KG1 (cell line): ENCODE measurements around the gene ECSIT.
A peak's percentile ranks its signal among the peaks of the same experiment; 100 is the strongest.

Experiments used
- DNase-seq: peaks from one replicate; lab custom pipeline; 2025; lab: John Stamatoyannopoulos, UW

The ECSIT gene

GRCh38 chr19:11504502-11505031 is 24.4 kb downstream of the ECSIT start:
- no peak for DNase-seq

GRCh38 chr19:11499890-11500420 is 29.0 kb downstream of the ECSIT start:
- DNase-seq, result no peak

DNA sequence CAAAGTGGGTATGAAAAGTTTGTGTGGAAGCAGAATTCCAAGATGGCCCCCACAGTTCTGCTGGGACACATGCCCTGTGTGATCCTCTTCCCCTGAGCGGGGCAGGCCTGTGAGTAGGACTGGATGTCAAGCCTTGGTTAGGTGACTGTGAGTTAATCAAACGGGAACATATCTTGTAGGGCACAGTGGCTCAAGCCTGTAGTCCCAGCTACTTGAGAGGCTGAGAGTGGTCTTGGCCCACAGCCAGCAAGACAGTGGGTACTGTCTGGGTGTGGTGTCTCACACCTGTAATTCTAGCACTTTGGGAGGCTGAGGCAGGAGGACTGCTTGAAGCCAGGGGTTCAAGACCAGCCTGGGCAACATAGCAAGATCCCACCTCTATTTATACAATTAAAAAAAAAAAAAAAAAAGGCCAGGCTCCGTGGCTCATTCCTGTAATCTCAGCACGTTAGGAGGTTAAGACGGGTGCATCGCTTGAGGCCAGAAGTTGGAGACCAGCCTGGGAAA is 29.7 kb downstream of the ECSIT start:
- no peak for DNase-seq

- DNase-seq, result peak; percentile 31
Measured at GRCh38 chr19:11496391-11497163, 32.4 kb downstream of the ECSIT start.

DNA sequence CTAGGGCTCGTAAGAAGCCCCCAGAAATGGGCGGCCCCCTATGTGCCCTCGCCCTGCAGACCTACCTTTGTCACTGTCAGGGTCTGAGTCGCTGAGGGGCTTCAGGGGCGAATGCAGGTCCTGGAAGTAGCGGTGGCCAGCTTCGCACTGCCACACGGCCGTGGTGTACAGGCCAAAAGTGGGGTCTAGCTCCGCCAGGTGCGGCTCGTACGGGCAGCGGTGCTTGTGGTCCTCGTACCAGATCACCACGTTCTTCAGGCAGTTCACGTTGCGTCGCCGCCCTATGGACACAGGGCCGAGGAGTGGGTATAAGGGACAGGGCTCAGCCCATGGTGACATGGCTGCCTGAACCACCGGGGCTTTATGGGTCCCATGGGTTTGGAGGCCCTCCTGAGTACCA is 33.0 kb downstream of the ECSIT start:
- DNase-seq, result no peak

- no peak for DNase-seq
Measured at GRCh38 chr19:11495481-11495880, 33.5 kb downstream of the ECSIT start.

DNA sequence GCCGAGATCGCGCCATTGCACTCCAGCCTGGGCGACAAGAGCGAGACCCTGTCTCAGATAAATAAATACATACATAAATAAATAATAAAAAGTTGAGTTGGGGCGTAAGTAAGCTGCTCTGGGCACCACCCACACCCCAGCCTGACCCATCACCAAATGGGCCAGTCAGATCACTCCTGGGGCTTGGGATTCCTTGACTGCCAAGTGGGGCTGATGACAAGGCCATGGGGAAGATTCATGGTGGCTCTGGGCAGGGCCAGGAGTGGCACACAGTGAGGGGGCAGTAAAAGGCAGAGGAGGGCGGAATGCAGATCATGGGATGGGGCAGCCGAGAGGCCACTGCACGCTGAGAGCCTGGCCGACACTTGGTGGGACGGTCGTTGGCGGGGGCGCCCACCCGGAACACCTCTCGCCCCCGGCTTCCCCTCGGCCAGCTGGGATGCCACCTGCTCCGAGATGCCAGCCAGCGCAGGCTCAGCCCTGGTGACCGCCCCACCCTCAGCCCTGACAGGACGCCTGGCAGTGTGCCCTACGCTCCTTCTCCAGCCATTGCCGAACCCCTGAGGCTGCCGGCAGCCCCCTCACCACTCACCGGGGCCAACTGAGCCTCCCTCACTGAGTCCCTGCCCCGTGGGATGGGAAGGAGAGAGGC is 34.2 kb downstream of the ECSIT start:
- no peak for DNase-seq

GRCh38 chr19:11489378-11489777 is 39.6 kb downstream of the ECSIT start:
- DNase-seq, result no peak

- DNase-seq, result no peak
Measured at GRCh38 chr19:11486661-11487503, 42.1 kb downstream of the ECSIT start.

DNA sequence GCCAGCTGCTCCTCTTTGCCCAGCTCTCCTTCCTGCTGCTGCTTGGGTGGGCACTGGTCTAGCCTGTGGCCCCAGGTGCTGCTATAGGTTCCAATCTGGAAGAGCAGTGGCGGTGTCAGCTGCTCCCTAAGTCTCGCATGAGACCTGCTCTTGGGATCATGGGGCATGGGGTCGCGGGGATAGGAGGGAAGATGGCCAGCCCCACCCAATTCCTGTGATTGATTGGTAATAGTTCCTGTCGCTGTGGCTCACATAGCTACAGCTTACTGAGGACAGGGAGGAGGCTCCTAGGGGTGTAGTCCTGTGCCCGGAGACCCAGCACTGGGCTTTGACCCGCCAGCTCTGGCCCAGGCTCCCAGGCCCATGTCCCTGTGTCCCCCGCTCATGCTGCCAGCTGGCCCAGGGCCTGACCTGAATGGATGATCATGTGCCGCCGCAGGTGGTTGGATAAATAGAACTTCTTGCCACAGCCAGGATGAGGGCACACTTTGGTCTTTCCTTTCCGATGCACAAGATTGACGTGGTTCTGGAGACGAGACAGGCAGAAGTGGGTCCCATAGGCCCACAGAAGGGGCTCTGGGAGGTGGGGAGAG is 43.6 kb downstream of the ECSIT start:
- no peak for DNase-seq

DNA sequence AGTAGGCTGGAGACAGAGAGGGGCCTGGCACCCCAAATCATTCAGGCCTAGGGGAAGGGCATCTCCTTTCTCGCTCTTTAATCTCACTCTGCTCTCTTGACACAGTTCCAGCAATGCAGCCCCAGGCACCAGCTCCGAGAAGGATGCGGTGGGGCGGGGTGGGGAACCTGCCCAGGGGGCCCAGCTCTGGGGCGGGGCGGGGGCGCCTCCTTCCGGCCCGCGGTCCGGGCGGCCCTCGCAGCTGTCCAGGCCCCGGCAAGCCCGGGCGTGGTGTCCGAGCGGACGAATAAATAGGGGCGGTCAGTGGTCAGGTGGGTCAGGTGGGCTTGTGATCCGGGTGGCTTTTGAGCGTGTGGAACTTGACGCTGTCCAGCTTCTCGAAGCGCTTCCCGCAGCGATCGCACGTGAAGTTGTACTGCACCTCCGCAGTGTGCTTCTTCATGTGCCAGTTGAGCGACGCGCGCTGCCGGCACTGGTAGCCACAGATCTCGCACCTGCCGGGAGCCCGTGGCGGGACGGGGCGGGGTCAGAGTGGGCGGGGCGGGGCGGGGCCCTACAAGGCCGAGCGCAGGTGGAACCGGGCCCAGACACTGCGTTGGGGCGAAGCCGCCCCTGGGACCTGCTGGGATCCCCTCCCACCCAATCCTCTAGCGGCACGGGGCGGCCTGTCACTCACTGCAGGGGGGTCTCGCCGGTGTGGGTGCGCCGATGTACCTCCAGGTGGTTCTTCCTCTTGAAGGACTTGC is 45.4 kb downstream of the ECSIT start:
- DNase-seq, result no peak

DNA sequence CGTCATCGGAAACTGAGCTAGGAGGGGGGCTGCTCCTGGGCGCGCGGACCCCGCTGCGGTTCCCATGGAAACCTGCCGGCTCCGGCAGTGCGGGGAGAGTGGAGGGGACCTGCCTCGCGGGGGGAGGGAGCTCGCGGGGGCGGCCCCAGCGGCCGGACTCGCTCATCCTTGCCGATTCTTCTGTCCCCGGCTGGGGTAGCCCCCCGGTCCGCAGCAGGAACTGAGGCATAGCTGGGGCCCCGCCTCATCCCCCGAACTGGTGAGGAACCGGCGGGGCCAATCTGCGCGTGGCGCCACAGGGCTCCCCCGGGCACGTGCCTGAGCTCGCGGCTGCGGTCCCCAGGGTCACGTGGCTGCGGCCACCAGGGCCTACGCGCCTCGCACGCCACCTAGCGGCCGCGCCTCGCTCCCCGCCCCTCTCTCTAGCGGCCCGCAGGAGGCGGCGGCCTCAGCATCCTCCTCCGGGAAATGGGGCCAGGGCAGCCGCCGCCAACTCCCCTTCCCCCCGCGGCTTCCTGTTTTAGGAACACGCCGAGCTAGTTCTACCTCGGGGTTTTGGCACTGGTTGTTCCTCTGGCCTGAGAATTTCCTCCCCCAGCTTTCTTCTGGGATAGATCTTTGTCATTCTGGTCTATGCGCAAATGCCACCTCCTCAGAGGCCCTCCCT is 46.4 kb downstream of the ECSIT start:
- DNase-seq, result peak; percentile 60

DNA sequence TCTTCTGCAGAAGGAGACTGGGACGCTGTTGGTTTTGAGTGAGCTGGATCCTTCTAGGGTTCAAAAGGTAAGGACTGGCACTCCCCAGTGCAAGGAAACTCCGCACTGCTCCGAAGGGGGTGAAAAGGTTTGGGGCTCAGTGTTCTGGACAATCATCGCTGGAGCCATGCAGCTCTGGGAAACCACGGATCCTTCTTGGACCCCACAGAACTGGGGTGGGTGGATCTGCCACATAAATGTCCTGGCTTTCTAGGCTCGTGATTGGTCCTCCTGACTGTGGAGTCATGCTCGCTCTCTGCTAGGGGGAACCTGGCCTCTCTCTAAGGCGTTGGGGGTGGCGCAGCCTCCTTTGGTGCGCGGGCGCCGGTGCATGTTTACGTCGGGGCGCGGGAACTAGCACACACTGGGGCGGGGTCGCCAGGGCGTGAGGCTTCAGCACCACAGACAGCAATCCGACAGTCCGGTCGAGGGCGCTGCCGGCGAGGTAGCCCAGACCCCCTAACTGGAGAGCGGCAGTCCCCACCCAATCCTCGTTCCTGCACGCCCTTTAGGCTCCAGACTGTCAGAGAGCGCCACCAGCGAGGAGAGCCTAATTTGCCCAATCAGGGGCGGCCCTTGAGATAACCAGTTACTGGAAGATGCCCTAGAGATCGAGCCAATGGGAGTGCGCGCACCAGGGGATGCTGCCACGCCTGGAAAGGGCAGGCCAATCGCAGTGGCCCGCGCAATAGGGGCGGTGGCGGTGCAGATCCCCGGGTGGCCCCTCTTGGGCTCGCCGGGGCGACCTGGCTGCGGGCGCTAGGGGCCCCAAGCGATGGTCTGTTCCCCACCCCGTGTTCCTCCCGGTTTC is 47.2 kb downstream of the ECSIT start:
- peak; percentile 48 for DNase-seq

GRCh38 chr19:11480715-11481533 is 48.0 kb downstream of the ECSIT start, which contains the start of gene ELAVL3:
Gene ELAVL3 (minus strand): TSS chr19:11481046. CDS start chr19:11480608, 438 bp downstream.
- DNase-seq, result no peak

- no peak for DNase-seq
Measured at GRCh38 chr19:11479898-11480714, 48.8 kb downstream of the ECSIT start.

- DNase-seq, result no peak
Measured at GRCh38 chr19:11479090-11479897, 49.6 kb downstream of the ECSIT start.
